Measurements from ENCODE around the gene NDUFS2. TPM values are rescaled to one million over a fixed set of nuclear protein-coding genes. Genes with fewer than 3 reads are reported as not detected.

The NDUFS2 gene
- total and polyA plus RNA-seq, 7 donors, result 204 to 336 (median 232) TPM

DNA sequence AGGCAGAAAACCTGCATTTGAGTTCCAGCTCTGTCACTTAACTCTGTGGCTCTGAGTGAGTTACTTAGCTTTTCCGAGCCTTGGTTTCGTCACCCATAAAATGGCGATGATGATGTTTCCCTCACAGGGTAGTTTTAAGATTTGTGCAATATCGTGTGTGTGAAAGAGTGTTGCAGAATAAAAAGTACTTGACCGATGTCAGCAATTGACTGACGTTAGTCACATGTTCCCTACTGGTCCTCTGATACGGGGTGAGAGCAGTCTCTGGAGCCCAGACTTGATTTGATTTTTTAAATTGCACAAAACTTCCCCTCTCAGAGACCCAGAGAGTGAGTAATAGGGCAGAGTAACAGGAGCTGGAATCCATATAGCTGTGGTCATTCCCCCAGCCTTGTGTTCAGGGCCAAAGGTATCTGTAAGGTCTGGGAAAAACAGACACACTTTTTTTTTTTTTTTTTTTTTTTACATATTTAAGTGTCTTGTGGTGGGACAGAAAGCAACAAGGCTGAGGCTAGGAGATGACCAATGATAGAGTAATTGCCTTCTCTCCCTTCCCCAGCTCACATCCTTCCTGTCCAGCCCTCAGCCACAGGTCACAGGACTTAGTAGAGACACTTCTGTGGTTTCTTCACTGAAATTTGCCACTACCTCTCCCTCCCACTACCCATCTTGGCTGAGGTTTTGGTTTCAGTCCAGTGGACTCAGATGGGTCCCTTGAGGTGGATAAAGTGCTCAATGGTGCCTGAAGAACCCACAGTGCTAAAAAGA is 15.0 kb downstream of the NDUFS2 start:
- Histone ChIP-seq H3K36me3 (ENCODE audit: insufficient read depth in 1 of 2, low read depth in 1 of 2) (peaks cover 9 to 32% of the 10 kb centered on the region in 2 donors), H3K4me1 (no peaks in the 10 kb centered on the region), H3K4me3 (peak overlapping the region; percentile 39), H3K27me3 (ENCODE audit: insufficient read depth in 3 of 3, low read length in 2 of 3) (no peaks in the 10 kb centered on the region), H3K27ac (no peak overlapping the region), H3K9me3 (no peaks in the 10 kb centered on the region)
- TF ChIP-seq CTCF (IDR thresholded peaks at IDR 0.05), result no peak
- intact Hi-C loops (cut with DNase I), result no loop called here
- 45 to 51% (median 46%) methylated on average over 7 of the region's 7 CpGs for WGBS, 3 donors
- ATAC-seq (peak; percentile 26 to 61 (median 42)), DNase-seq (no peak)

DNA sequence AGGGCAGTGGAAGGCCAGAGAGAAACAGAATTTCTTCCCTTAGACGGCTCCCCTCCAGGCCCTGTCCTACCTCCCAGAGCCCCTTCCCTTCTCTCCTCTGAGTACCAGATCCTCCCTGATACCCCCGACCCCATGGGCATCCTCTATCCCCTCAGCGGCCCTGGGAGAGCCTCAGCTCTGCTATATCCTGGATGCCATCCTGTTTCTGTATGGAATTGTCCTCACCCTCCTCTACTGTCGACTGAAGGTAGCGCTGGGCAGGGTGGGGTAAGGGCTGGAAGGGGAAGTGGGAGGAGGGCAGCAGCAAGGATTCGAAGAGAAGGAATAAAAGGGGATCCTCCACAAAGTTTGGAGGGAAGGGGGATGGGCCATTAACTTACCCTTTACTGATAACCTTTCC is 15.7 kb downstream of the NDUFS2 start:
- intact Hi-C loops (cut with DNase I), result no loop called here
- Histone ChIP-seq H3K9me3 (no peaks in the 10 kb centered on the region), H3K4me3 (no peak overlapping the region), H3K27ac (no peak overlapping the region), H3K36me3 (ENCODE audit: insufficient read depth in 1 of 2, low read depth in 1 of 2) (peaks cover 9 to 25% of the 10 kb centered on the region in 2 donors), H3K27me3 (ENCODE audit: insufficient read depth in 3 of 3, low read length in 2 of 3) (no peaks in the 10 kb centered on the region), H3K4me1 (no peaks in the 10 kb centered on the region)
- no peak for TF ChIP-seq CTCF (IDR thresholded peaks at IDR 0.05)
- 55 to 79% (median 65%) methylated on average over 6 of the region's 6 CpGs for WGBS, 3 donors
- DNase-seq, result no peak
- ATAC-seq, result peak in 1 of 4 donors; percentile 2

- no peaks in the 10 kb centered on the region for H3K4me1 ChIP-seq
- no peak overlapping the region for H3K4me3 ChIP-seq
- H3K36me3 ChIP-seq (ENCODE audit: insufficient read depth in 1 of 2, low read depth in 1 of 2), result peaks cover 6 to 19% of the 10 kb centered on the region in 2 donors
- DNase-seq, result no peak
- ATAC-seq, result no peak
- TF ChIP-seq CTCF (IDR thresholded peaks at IDR 0.05), result no peak
- intact Hi-C loops (cut with DNase I), result no loop called here
- H3K9me3 ChIP-seq, result no peaks in the 10 kb centered on the region
- no peak overlapping the region for H3K27ac ChIP-seq
- 71 to 74% (median 72%) methylated on average over 8 of the region's 8 CpGs for WGBS, 3 donors
- no peaks in the 10 kb centered on the region for H3K27me3 ChIP-seq (ENCODE audit: insufficient read depth in 3 of 3, low read length in 2 of 3)
These were observed 16.3 kb downstream of the NDUFS2 start for GRCh38 chr1:161218301-161219077.

- H3K9me3 ChIP-seq, result no peaks in the 10 kb centered on the region
- H3K4me3 ChIP-seq, result no peak overlapping the region
- no peaks in the 10 kb centered on the region for H3K27me3 ChIP-seq (ENCODE audit: insufficient read depth in 3 of 3, low read length in 2 of 3)
- H3K27ac ChIP-seq, result no peak overlapping the region
- no peak for ATAC-seq
- 80 to 88% (median 86%) methylated on average over 5 of the region's 5 CpGs for WGBS, 3 donors
- TF ChIP-seq CTCF (IDR thresholded peaks at IDR 0.05), result no peak
- intact Hi-C loops (cut with DNase I), result no loop called here
- no peaks in the 10 kb centered on the region for H3K4me1 ChIP-seq
- H3K36me3 ChIP-seq (ENCODE audit: insufficient read depth in 1 of 2, low read depth in 1 of 2), result peaks cover 0 to 11% of the 10 kb centered on the region in 2 donors
- no peak for DNase-seq
These were observed 17.1 kb downstream of the NDUFS2 start for GRCh38 chr1:161219078-161219892.

All from psoas muscle (tissue), 8 donors.